Smooth muscle cell (in vitro differentiated cells): ENCODE measurements around the gene SLC47A2. TPM values are rescaled to one million over a fixed set of nuclear protein-coding genes. Genes with fewer than 3 reads are reported as not detected.

Experiments used
- DNase-seq: peaks from one replicate; lab custom pipeline; 2025; ENCODE audit not compliant: unreplicated experiment; lab: John Stamatoyannopoulos, UW
- H2AFZ ChIP-seq: fragments of 200-600 bp; sonication (generic); 2 replicates; pipeline ENCODE4 v1.6.0; 2016; ENCODE audit warnings: antibody characterized with exemption, low read depth, mild to moderate bottlenecking
- H3F3A ChIP-seq: fragments of 200-600 bp; sonication (generic); 2 replicates; pipeline ENCODE4 v1.6.0; 2017; ENCODE audit warnings: antibody characterized with exemption, low read depth
- H3K27ac ChIP-seq: fragments of 200-600 bp; sonication (generic); 2 replicates; pipeline ENCODE4 v1.5.1; 2016; ENCODE audit warnings: low read depth, mild to moderate bottlenecking
- H3K27me3 ChIP-seq: fragments of 200-600 bp; sonication (generic); 2 replicates; pipeline ENCODE4 v1.6.1; 2016; ENCODE audit warnings: low read depth, mild to moderate bottlenecking
- H3K36me3 ChIP-seq: fragments of 200-600 bp; sonication (generic); 2 replicates; pipeline ENCODE4 v1.5.1; 2016; ENCODE audit warnings: low read depth
- H3K4me1 ChIP-seq: fragments of 200-600 bp; sonication (generic); 2 replicates; pipeline ENCODE4 v1.5.1; 2016; ENCODE audit warnings: low read depth
- H3K4me2 ChIP-seq: fragments of 200-600 bp; sonication (generic); 2 replicates; pipeline ENCODE4 v1.6.0; 2016; ENCODE audit warnings: mild to moderate bottlenecking
- H3K4me3 ChIP-seq: fragments of 200-600 bp; sonication (generic); 2 replicates; pipeline ENCODE4 v1.5.1; 2016; ENCODE audit warnings: mild to moderate bottlenecking
- H3K79me2 ChIP-seq: fragments of 200-600 bp; sonication (generic); 2 replicates; pipeline ENCODE4 v1.6.0; 2016; ENCODE audit warnings: low read depth, mild to moderate bottlenecking
- H3K9ac ChIP-seq: fragments of 200-600 bp; sonication (generic); 2 replicates; pipeline ENCODE4 v1.6.0; 2016; ENCODE audit warnings: low read depth
- H3K9me3 ChIP-seq: fragments of 200-600 bp; sonication (generic); replicated peaks from 2 replicates; pipeline ENCODE4 v1.5.1; 2016; ENCODE audit warnings: low read depth
- H4K20me1 ChIP-seq: fragments of 200-600 bp; sonication (generic); 2 replicates; pipeline ENCODE4 v1.6.0; 2016; ENCODE audit warnings: low read depth
- WGBS: methylation state at CpG from one replicate; pipeline ENCODE4 v1.1.7; 2016; ENCODE audit warnings: low lambda C conversion rate; 5-methylcytosine and 5-hydroxymethylcytosine counted together
- polyA plus RNA-seq: library from polyadenylated mRNA; unstranded; fragments of >200 nt; fragmentation: Nextera tagmentation; extraction: Ambion mirVana; gene quantifications from 2 replicates; pipeline ENCODE4 v1.2.1, GENCODE V29; 2016
- total RNA-seq: library from RNA; depleted of rRNA; stranded (reverse); fragments of >200 nt; gene quantifications from 2 replicates; pipeline ENCODE4 v1.2.3, GENCODE V29; 2014
- TF ChIP-seq, protein P1 (sequence below): fragments of 200-600 bp; sonication (generic); IDR thresholded peaks from 2 replicates; pipeline ENCODE4 v1.5.1; 2017; ENCODE audit warnings: borderline replicate concordance, mild to moderate bottlenecking, antibody characterized with exemption; ENCODE audit not compliant: insufficient read depth, poor library complexity, severe bottlenecking

The SLC47A2 gene
- total and polyA plus RNA-seq, 2 experiments from 2014 or later = not detected

DNA sequence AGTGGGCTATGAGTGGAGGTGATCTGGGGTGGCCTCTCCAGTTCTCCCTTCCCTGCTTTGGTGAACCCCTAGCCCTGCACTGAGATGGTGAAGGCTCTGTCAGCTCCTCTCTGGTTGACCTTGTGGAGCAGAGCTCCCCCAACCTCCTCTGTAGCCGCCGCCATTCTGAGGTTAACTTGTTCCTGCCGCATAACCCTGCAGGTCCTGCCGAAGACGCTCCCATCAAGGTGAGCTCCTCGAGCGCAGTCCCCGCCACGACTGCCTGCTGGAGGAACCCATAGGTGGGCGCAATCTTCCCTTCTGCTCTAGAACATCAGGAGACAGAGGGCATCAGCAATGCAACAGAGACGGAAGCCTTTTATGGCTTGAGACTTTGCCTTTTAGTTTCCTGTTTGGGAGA lies 15.2 kb upstream of the SLC47A2 start:
- H3K27me3 ChIP-seq = no peaks in the 10 kb centered on the region
- H3K4me2 ChIP-seq = no peak overlapping the region
- H3K36me3 ChIP-seq = no peaks in the 10 kb centered on the region
- no peak overlapping the region for H3K9ac ChIP-seq
- no peak overlapping the region for H2AFZ ChIP-seq
- H3K27ac ChIP-seq = no peak overlapping the region
- H3K4me1 ChIP-seq = no peaks in the 10 kb centered on the region
- WGBS = 92% methylated on average over 11 of the region's 11 CpGs
- H3F3A ChIP-seq = no peaks in the 10 kb centered on the region
- H3K9me3 ChIP-seq = no peaks in the 10 kb centered on the region
- no peaks in the 10 kb centered on the region for H3K79me2 ChIP-seq
- H3K4me3 ChIP-seq = no peak overlapping the region
- DNase-seq = no peak
- TF ChIP-seq, protein P1, sequence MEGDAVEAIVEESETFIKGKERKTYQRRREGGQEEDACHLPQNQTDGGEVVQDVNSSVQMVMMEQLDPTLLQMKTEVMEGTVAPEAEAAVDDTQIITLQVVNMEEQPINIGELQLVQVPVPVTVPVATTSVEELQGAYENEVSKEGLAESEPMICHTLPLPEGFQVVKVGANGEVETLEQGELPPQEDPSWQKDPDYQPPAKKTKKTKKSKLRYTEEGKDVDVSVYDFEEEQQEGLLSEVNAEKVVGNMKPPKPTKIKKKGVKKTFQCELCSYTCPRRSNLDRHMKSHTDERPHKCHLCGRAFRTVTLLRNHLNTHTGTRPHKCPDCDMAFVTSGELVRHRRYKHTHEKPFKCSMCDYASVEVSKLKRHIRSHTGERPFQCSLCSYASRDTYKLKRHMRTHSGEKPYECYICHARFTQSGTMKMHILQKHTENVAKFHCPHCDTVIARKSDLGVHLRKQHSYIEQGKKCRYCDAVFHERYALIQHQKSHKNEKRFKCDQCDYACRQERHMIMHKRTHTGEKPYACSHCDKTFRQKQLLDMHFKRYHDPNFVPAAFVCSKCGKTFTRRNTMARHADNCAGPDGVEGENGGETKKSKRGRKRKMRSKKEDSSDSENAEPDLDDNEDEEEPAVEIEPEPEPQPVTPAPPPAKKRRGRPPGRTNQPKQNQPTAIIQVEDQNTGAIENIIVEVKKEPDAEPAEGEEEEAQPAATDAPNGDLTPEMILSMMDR = no peak
- no peaks in the 10 kb centered on the region for H4K20me1 ChIP-seq

DNA sequence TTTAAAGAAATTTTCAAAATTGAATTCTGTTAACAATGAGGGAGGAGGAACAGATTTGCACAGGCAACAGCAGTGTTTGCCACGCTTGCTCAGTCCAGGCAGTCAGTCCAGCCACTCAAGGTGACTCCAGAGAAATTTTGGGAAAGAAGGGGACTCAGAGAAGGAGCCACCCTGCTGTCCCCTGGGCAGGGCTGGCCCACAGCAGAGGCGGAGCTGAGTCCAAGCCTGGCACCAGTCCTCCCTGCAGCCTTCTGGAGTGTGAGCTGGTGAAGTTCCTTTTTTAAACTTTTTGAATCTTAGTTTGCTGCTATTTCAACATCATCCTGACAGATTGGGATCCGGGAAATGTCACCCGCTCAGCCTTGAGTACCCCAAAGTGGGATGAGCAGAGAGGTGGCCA lies 14.5 kb upstream of the SLC47A2 start:
- Histone ChIP-seq H3F3A (no peaks in the 10 kb centered on the region), H3K4me3 (no peak overlapping the region), H3K9me3 (no peaks in the 10 kb centered on the region), H3K36me3 (no peaks in the 10 kb centered on the region), H3K27ac (no peak overlapping the region), H3K4me2 (no peak overlapping the region), H2AFZ (no peak overlapping the region), H3K79me2 (no peaks in the 10 kb centered on the region), H3K9ac (no peak overlapping the region), H3K27me3 (no peaks in the 10 kb centered on the region), H4K20me1 (no peaks in the 10 kb centered on the region), H3K4me1 (no peaks in the 10 kb centered on the region)
- DNase-seq = no peak
- 94% methylated on average over 4 of the region's 4 CpGs for WGBS
- TF ChIP-seq, protein P1 = no peak

DNA sequence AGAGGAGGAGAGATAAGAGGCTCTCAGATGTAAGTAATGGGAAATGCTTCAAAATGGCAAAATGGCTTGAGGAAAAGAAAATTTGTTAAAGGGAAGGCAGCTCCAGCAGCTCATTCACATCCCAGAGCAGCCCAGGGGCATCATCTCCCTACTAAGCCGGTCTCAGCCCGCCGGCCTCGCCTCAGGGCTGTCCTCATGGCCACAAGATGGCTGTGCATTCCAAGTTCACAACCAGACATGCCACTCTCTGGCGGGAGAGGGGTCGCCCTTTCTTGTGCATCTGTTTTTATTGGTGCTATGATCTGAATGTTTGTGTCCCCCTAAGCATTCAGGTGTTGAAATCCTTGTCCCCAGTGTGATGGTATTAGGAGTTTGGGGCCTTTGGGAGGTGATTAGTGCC lies 13.5 kb upstream of the SLC47A2 start:
- no peaks in the 10 kb centered on the region for H3K36me3 ChIP-seq
- H2AFZ ChIP-seq = no peak overlapping the region
- WGBS = 95% methylated on average over 6 of the region's 6 CpGs
- H3K9me3 ChIP-seq = no peaks in the 10 kb centered on the region
- H3K79me2 ChIP-seq = no peaks in the 10 kb centered on the region
- H3K9ac ChIP-seq = no peak overlapping the region
- H3K4me3 ChIP-seq = no peak overlapping the region
- H3F3A ChIP-seq = no peaks in the 10 kb centered on the region
- H3K4me1 ChIP-seq = no peaks in the 10 kb centered on the region
- TF ChIP-seq, protein P1 = no peak
- no peak overlapping the region for H3K4me2 ChIP-seq
- no peaks in the 10 kb centered on the region for H3K27me3 ChIP-seq
- no peaks in the 10 kb centered on the region for H4K20me1 ChIP-seq
- DNase-seq = no peak
- no peak overlapping the region for H3K27ac ChIP-seq

DNA sequence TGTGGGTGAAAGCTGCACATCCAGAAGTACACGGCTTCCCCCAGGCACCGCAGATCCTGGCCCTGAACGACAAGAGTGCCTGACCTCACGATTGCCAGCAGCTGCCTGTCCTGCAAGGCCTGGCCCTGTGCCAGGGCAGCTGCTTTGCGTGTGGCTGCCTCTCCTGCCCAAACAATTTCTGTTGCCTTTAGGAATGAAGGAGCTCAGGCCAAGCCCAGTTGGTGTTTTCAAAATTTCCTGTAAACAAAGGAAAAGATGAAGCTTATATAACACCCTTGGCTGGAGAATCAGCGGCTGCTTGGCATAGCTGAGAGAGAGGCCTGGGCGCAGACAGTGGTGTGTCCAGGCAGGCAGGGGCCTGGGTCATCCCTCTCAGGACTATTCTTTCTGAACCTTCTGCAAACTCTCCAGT lies 11.7 kb upstream of the SLC47A2 start:
- Histone ChIP-seq H2AFZ (no peak overlapping the region), H3F3A (no peaks in the 10 kb centered on the region), H3K4me3 (no peak overlapping the region), H3K79me2 (no peaks in the 10 kb centered on the region), H4K20me1 (no peaks in the 10 kb centered on the region), H3K9ac (no peak overlapping the region), H3K27me3 (no peaks in the 10 kb centered on the region), H3K4me1 (no peaks in the 10 kb centered on the region), H3K9me3 (no peaks in the 10 kb centered on the region), H3K36me3 (no peaks in the 10 kb centered on the region), H3K4me2 (peak overlapping the region; percentile 1), H3K27ac (peak overlapping the region; percentile 60)
- TF ChIP-seq, protein P1 = no peak
- DNase-seq = peak; percentile 23
- WGBS = 33% methylated on average over 7 of the region's 7 CpGs
